H1 (cell line): ENCODE results near the gene MAS1. TPM values are rescaled to one million over a fixed set of nuclear protein-coding genes. Genes with fewer than 3 reads are reported as not detected.

Source experiments
- CTCF ChIA-PET: fragments of 300-600 bp; sonication (Branson Sonifier 250); formaldehyde crosslinking; loops from one replicate; lab custom pipeline; 2021; ENCODE audit not compliant: partially characterized antibody; lab: Charles Lee
- POLR2A ChIA-PET: fragments of 300-600 bp; sonication (Branson Sonifier 250); formaldehyde crosslinking; loops from one replicate; lab custom pipeline; 2021; ENCODE audit warnings: inconsistent platforms; ENCODE audit not compliant: partially characterized antibody; lab: Charles Lee
- DNase-seq, 2 experiments: peaks; one replicate each; pipeline versions ENCODE4 v3.0.0 to v3.0.0-alpha.2; 2010 to 2022; ENCODE audit warnings: low spot score in 2 of 2, low read depth in 1 of 2, mixed read lengths in 1 of 2
- FAIRE-seq: peaks from 2 replicates; lab custom pipeline; 2011; peaks lifted over from hg19 to GRCh38; lab: Jason Lieb, UNC
- H2AFZ ChIP-seq: 2 replicates; pipeline ENCODE4 v1.8.1; 2012; ENCODE audit warnings: low read length, inconsistent platforms
- H2AK5ac ChIP-seq: 2 replicates; pipeline ENCODE4 v1.6.1; 2013; ENCODE audit warnings: low read depth, low read length
- H2BK120ac ChIP-seq: replicated peaks from 2 replicates; pipeline ENCODE3; 2013; ENCODE audit warnings: low read depth, low read length, inconsistent platforms
- H2BK12ac ChIP-seq: 2 replicates; pipeline ENCODE4 v1.6.1; 2013; ENCODE audit warnings: low read depth, low read length
- H2BK15ac ChIP-seq: 2 replicates; pipeline ENCODE4 v1.6.1; 2013; ENCODE audit warnings: low read length
- H2BK20ac ChIP-seq: 2 replicates; pipeline ENCODE4 v1.6.1; 2013; ENCODE audit warnings: low read length
- H2BK5ac ChIP-seq: 2 replicates; pipeline ENCODE4 v1.6.1; 2013; ENCODE audit warnings: low read depth, low read length
- H3K14ac ChIP-seq: 2 replicates; pipeline ENCODE4 v1.6.1; 2013; ENCODE audit warnings: inconsistent platforms; ENCODE audit not compliant: insufficient read length
- H3K18ac ChIP-seq: 2 replicates; pipeline ENCODE4 v1.6.1; 2013; ENCODE audit warnings: low read length; ENCODE audit errors: extremely low read depth
- H3K23ac ChIP-seq: 2 replicates; pipeline ENCODE4 v1.6.1; 2013; ENCODE audit warnings: inconsistent platforms; ENCODE audit not compliant: insufficient read length
- H3K23me2 ChIP-seq: 2 replicates; pipeline ENCODE4 v1.6.1; 2013; ENCODE audit warnings: low read depth, low read length
- H3K27ac ChIP-seq: 2 replicates; pipeline ENCODE4 v1.6.1; 2011; ENCODE audit warnings: low read depth, low read length, inconsistent platforms
- H3K27me3 ChIP-seq, 4 experiments: replicated peaks in 1 of 4; 1 replicate in 1 of 4; 2 replicates in 3 of 4; pipeline versions ENCODE4 v1.6.1 to v1.8.1; 2011 to 2013; ENCODE audit warnings: low read length in 3 of 4, mild to moderate bottlenecking in 3 of 4, inconsistent platforms in 2 of 4, mixed read lengths in 2 of 4, moderate library complexity in 1 of 4; ENCODE audit not compliant: control insufficient read depth in 3 of 4, insufficient read depth in 3 of 4; ENCODE audit errors: extremely low read depth in 1 of 4
- H3K36me3 ChIP-seq, 4 experiments: 2 replicates each; pipeline versions ENCODE4 v1.6.1 to v1.8.1; 2011 to 2013; ENCODE audit warnings: mild to moderate bottlenecking in 4 of 4, low read length in 3 of 4, moderate library complexity in 2 of 4, control low read depth in 1 of 4, inconsistent platforms in 1 of 4; ENCODE audit not compliant: insufficient read depth in 4 of 4, control insufficient read depth in 2 of 4
- H3K4ac ChIP-seq: replicated peaks from 2 replicates; pipeline ENCODE3; 2013; ENCODE audit warnings: low read length, low read depth, mixed read lengths, inconsistent platforms; ENCODE audit not compliant: insufficient read length
- H3K4me1 ChIP-seq, 4 experiments: replicated peaks in 1 of 4; 1 replicate in 1 of 4; 2 replicates in 3 of 4; pipeline versions ENCODE4 v1.6.1 to v1.8.1; 2011 to 2013; ENCODE audit warnings: low read length in 3 of 4, inconsistent platforms in 2 of 4, mixed read lengths in 1 of 4; ENCODE audit not compliant: insufficient read depth in 4 of 4, control insufficient read depth in 3 of 4
- H3K4me2 ChIP-seq, 2 experiments: 2 replicates each; pipeline versions ENCODE4 v1.6.1 to v1.8.1; 2011 to 2013; ENCODE audit warnings: low read depth in 2 of 2, low read length in 2 of 2, control low read depth in 1 of 2, inconsistent platforms in 1 of 2, mild to moderate bottlenecking in 1 of 2; ENCODE audit not compliant: insufficient read depth in 1 of 2
- H3K4me3 ChIP-seq, 4 experiments: fragments of 200-600, 300-600 bp in 1 of 4; sonication (generic), shearing (Covaris generic), sonication (Bioruptor Twin) in 1 of 4; 2 replicates each; pipeline versions ENCODE4 v1.5.1 to v1.8.1; 2011 to 2016; ENCODE audit warnings: low read length in 4 of 4, low read depth in 3 of 4, control low read depth in 2 of 4, inconsistent platforms in 2 of 4, mild to moderate bottlenecking in 2 of 4, mixed read lengths in 1 of 4, moderate library complexity in 1 of 4; ENCODE audit not compliant: insufficient read depth in 2 of 4; ENCODE audit errors: extremely low read depth in 1 of 4
- H3K56ac ChIP-seq: replicated peaks from 2 replicates; pipeline ENCODE3; 2013; ENCODE audit warnings: low read depth, mild to moderate bottlenecking, mixed read lengths, low read length, inconsistent platforms; ENCODE audit not compliant: insufficient read length
- H3K79me1 ChIP-seq: 2 replicates; pipeline ENCODE4 v1.6.1; 2013; ENCODE audit warnings: low read depth, low read length, control low read depth
- H3K79me2 ChIP-seq, 2 experiments: 2 replicates each; pipeline versions ENCODE4 v1.6.1 to v1.8.1; 2012 to 2013; ENCODE audit warnings: low read length in 2 of 2, mild to moderate bottlenecking in 2 of 2, inconsistent platforms in 1 of 2; ENCODE audit not compliant: insufficient read depth in 2 of 2, control insufficient read depth in 1 of 2
- H3K9ac ChIP-seq, 4 experiments: replicated peaks in 1 of 4; 1 replicate in 1 of 4; 2 replicates in 3 of 4; pipeline versions ENCODE4 v1.6.1 to v1.8.1; 2011 to 2013; ENCODE audit warnings: low read depth in 3 of 4, low read length in 3 of 4, control low read depth in 2 of 4, mild to moderate bottlenecking in 2 of 4, moderate library complexity in 2 of 4, inconsistent platforms in 1 of 4; ENCODE audit errors: extremely low read depth in 1 of 4
- H3K9me3 ChIP-seq, 2 experiments: 2 replicates each; pipeline versions ENCODE4 v1.6.1 to v1.8.1; 2012 to 2013; ENCODE audit warnings: mild to moderate bottlenecking in 2 of 2, moderate library complexity in 2 of 2, control low read depth in 1 of 2, inconsistent platforms in 1 of 2, low read depth in 1 of 2, low read length in 1 of 2, mixed read lengths in 1 of 2; ENCODE audit not compliant: insufficient read depth in 2 of 2
- H4K20me1 ChIP-seq, 2 experiments: replicated peaks in 1 of 2; 2 replicates each; pipeline versions ENCODE3 to v1.8.1; 2011 to 2013; ENCODE audit warnings: inconsistent platforms in 2 of 2, low read length in 2 of 2, mild to moderate bottlenecking in 1 of 2; ENCODE audit not compliant: insufficient read depth in 2 of 2, control insufficient read depth in 1 of 2
- H4K5ac ChIP-seq: 2 replicates; pipeline ENCODE4 v1.6.1; 2013; ENCODE audit warnings: low read length, low read depth, mixed read lengths, inconsistent platforms; ENCODE audit not compliant: insufficient read length
- H4K8ac ChIP-seq: 2 replicates; pipeline ENCODE4 v1.8.0; 2013; ENCODE audit warnings: mild to moderate bottlenecking, moderate library complexity, low read length, inconsistent platforms; ENCODE audit not compliant: insufficient read depth; ENCODE audit errors: extremely low read depth
- H4K91ac ChIP-seq: replicated peaks from 2 replicates; pipeline ENCODE3; 2013; ENCODE audit warnings: low read length, mixed read lengths, inconsistent platforms; ENCODE audit not compliant: insufficient read length
- ASH2L ChIP-seq: fragments of 200-600, 300-600 bp; sonication (generic); IDR thresholded peaks from one replicate; pipeline ENCODE4 v1.7.1; 2017; ENCODE audit warnings: low read length
- EP300 ChIP-seq, 2 experiments: IDR thresholded peaks; 1 replicate in 1 of 2; 2 replicates in 1 of 2; pipeline ENCODE4 v1.6.1; 2011 to 2012; ENCODE audit warnings: low read depth in 2 of 2, low read length in 2 of 2, mild to moderate bottlenecking in 2 of 2, borderline replicate concordance in 1 of 2, inconsistent platforms in 1 of 2, moderate library complexity in 1 of 2
- GTF2F1 ChIP-seq: IDR thresholded peaks from 2 replicates; pipeline ENCODE4 v1.6.1; 2012; ENCODE audit warnings: low read depth, low read length, improper control_type of control experiment, borderline replicate concordance
- HDAC2 ChIP-seq, 2 experiments: fragments of 300-600 bp in 1 of 2; sonication (generic) in 1 of 2; IDR thresholded peaks; 2 replicates each; pipeline ENCODE4 v1.6.1; 2011 to 2012; ENCODE audit warnings: low read depth in 2 of 2, low read length in 2 of 2, mild to moderate bottlenecking in 2 of 2, moderate library complexity in 2 of 2, borderline replicate concordance in 1 of 2, inconsistent platforms in 1 of 2
- MAFK ChIP-seq: IDR thresholded peaks from 2 replicates; pipeline ENCODE4 v1.6.1; 2012; ENCODE audit warnings: low read depth, mild to moderate bottlenecking, improper control_type of control experiment, low read length
- SAP30 ChIP-seq: fragments of 300-600 bp; sonication (generic); IDR thresholded peaks from 2 replicates; pipeline ENCODE4 v1.7.1; 2012; ENCODE audit warnings: low read length, moderate library complexity, mild to moderate bottlenecking, inconsistent platforms; ENCODE audit not compliant: insufficient read depth, insufficient replicate concordance
- SIX5 ChIP-seq: IDR thresholded peaks from 2 replicates; pipeline ENCODE4 v1.6.1; 2011; ENCODE audit warnings: mild to moderate bottlenecking, low read depth, low read length
- SP1 ChIP-seq: IDR thresholded peaks from 2 replicates; pipeline ENCODE4 v1.6.1; 2011; ENCODE audit warnings: low read depth, low read length
- ZNF274 ChIP-seq: IDR thresholded peaks from 2 replicates; pipeline ENCODE4 v1.7.0; 2012; ENCODE audit warnings: low read length, borderline replicate concordance; ENCODE audit errors: extremely low read depth
- WGBS, 2 experiments: shearing (Covaris generic) in 1 of 2; methylation state at CpG; one replicate each; pipeline versions ENCODE4 v1.1.6 to v1.1.7; 2013 to 2015; ENCODE audit warnings: low lambda C conversion rate in 2 of 2, mixed read lengths in 2 of 2, inconsistent platforms in 1 of 2, low coverage in 1 of 2, missing lambda C conversion rate in 1 of 2; ENCODE audit not compliant: insufficient replicate concordance in 2 of 2, insufficient coverage in 1 of 2, insufficient read length in 1 of 2; ENCODE audit errors: extremely low coverage in 1 of 2, missing lambda C conversion rate in 1 of 2; 5-methylcytosine and 5-hydroxymethylcytosine counted together
- polyA plus RNA-seq, 7 experiments: library from polyadenylated mRNA; depleted of rRNA in 3 of 7; stranded (reverse) in 5 of 7; unstranded in 2 of 7; fragments of >200 nt in 5 of 7; fragments of 200-250 nt in 2 of 7; gene quantifications; 1 replicate in 5 of 7; 2 replicates in 1 of 7; 4 replicates in 1 of 7; pipeline versions ENCODE4 v1.2.1 to v1.2.3, GENCODE V29; 2011 to 2013; ENCODE audit warnings: missing spikeins in 2 of 7, mixed read lengths in 2 of 7
- total RNA-seq: library from RNA; stranded (reverse); fragmentation: NEBNext Ultra II Directional; extraction: Animal tissue kit (Norgen Biotek cat#: 25700); gene quantifications from 2 replicates; pipeline ENCODE4 v1.2.1, GENCODE V29; 2021
- TF ChIP-seq, protein P1 (sequence below): IDR thresholded peaks from 2 replicates; pipeline ENCODE4 v1.6.1; 2012; ENCODE audit warnings: inconsistent platforms

Gene MAS1
- total and polyA plus RNA-seq, 2 of the 8 experiments (the other 6 are each of a cell fraction or from before 2014, with no cell fraction given) = 0.02 TPM; not detected in 1

DNA sequence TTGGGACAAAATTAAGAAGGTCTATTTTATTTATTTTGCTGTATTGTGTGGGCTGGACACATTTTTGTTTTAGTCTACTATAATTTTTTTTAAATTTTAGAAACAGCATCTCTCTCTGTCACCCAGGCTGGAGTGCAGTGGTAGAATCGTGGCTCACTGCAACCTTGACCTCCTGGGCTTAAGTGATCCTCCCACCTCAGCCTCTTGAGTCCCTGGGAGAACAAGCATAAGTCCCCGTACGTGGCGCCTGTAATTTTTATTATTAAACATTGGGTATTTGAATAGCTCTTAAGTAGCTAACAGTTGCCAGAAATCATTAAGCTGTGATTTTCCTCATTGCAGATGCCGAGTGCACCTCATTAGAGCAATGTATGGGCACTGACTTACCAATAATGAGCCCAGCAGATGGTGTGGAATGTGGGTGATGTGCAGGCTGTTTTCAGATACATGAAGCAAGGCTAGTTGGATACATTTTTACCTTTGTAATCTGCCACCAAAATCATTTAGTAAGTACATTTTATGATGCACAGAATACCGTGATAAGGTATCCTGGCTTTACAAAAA lies 10.3 kb upstream of the MAS1 start:
- no peak overlapping the region for H4K91ac ChIP-seq
- no peak overlapping the region for H3K23ac ChIP-seq
- H4K5ac ChIP-seq = no peak overlapping the region
- no peaks in the 10 kb centered on the region for H3K79me1 ChIP-seq
- POLR2A ChIA-PET = no interaction called here
- no peak for TF ChIP-seq MAFK
- TF ChIP-seq EP300 (IDR thresholded peaks at IDR 0.05; ENCODE audit: borderline replicate concordance in 1 of 2, low read depth in 2 of 2, low read length in 2 of 2) = no peak
- TF ChIP-seq, protein P1, sequence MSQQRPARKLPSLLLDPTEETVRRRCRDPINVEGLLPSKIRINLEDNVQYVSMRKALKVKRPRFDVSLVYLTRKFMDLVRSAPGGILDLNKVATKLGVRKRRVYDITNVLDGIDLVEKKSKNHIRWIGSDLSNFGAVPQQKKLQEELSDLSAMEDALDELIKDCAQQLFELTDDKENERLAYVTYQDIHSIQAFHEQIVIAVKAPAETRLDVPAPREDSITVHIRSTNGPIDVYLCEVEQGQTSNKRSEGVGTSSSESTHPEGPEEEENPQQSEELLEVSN = no peak
- no peak for TF ChIP-seq GTF2F1
- TF ChIP-seq SAP30 = no peak
- no peak for TF ChIP-seq SP1
- no peak for TF ChIP-seq ZNF274
- no peak for TF ChIP-seq SIX5
- no peak for TF ChIP-seq ASH2L
- no peak for TF ChIP-seq HDAC2 (IDR thresholded peaks at IDR 0.05; ENCODE audit: borderline replicate concordance in 1 of 2, low read depth in 2 of 2, low read length in 2 of 2)
- H3K36me3 ChIP-seq = no peaks in the 10 kb centered on the region
- H2AK5ac ChIP-seq = no peak overlapping the region
- no peak for FAIRE-seq
- no peak overlapping the region for H3K4ac ChIP-seq
- 88% methylated on average over 6 of the region's 6 CpGs; no CpG with 5 or more reads in 1 of the 2 experiments for WGBS, 2 experiments
- H3K4me1 ChIP-seq = peaks cover 0 to 6% (median 3%) of the 10 kb centered on the region in 4 experiments; a peak in 3 of 7 replicates
- DNase-seq = no peak
- no peaks in the 10 kb centered on the region for H3K23me2 ChIP-seq
- H3K9me3 ChIP-seq = no peaks in the 10 kb centered on the region
- H3K14ac ChIP-seq = no peak overlapping the region
- H4K8ac ChIP-seq = no peak overlapping the region
- no peak overlapping the region for H2BK5ac ChIP-seq
- no peak overlapping the region for H3K9ac ChIP-seq
- no peak overlapping the region for H2BK12ac ChIP-seq
- CTCF ChIA-PET = no interaction called here
- no peak overlapping the region for H3K4me3 ChIP-seq
- no peak overlapping the region for H2BK20ac ChIP-seq
- H3K27ac ChIP-seq = no peak overlapping the region
- no peaks in the 10 kb centered on the region for H3K79me2 ChIP-seq
- no peak overlapping the region for H2BK15ac ChIP-seq
- no peaks in the 10 kb centered on the region for H3K27me3 ChIP-seq
- no peak overlapping the region for H3K4me2 ChIP-seq
- no peak overlapping the region for H3K56ac ChIP-seq
- no peak overlapping the region for H2BK120ac ChIP-seq
- H2AFZ ChIP-seq = no peak overlapping the region
- H4K20me1 ChIP-seq = no peaks in the 10 kb centered on the region
- H3K18ac ChIP-seq = no peak overlapping the region
